Ishikawa (cell line): ENCODE data around the gene PCNA.

Experiments used
- CEBPB ChIP-seq: IDR thresholded peaks from 2 replicates; pipeline ENCODE4 v1.6.1; 2012
- CREB1 ChIP-seq: IDR thresholded peaks from 2 replicates; pipeline ENCODE4 v1.6.1; 2012; ENCODE audit warnings: low read depth
- EGR1 ChIP-seq: IDR thresholded peaks from 2 replicates; pipeline ENCODE4 v1.6.1; 2012
- EP300 ChIP-seq: IDR thresholded peaks from 2 replicates; pipeline ENCODE4 v1.6.1; 2012; ENCODE audit warnings: borderline replicate concordance
- FOXM1 ChIP-seq: IDR thresholded peaks from 2 replicates; pipeline ENCODE4 v1.6.1; 2012; ENCODE audit warnings: low read depth, borderline replicate concordance
- NFIC ChIP-seq: IDR thresholded peaks from 2 replicates; pipeline ENCODE4 v1.6.1; 2012
- RAD21 ChIP-seq: IDR thresholded peaks from 2 replicates; pipeline ENCODE4 v1.6.1; 2012; ENCODE audit warnings: low read depth
- REST ChIP-seq: IDR thresholded peaks from 2 replicates; pipeline ENCODE4 v1.6.1; 2012; ENCODE audit warnings: low read depth, mild to moderate bottlenecking
- TAF1 ChIP-seq: IDR thresholded peaks from 2 replicates; pipeline ENCODE4 v1.6.1; 2012; ENCODE audit warnings: low read depth, mild to moderate bottlenecking
- TCF12 ChIP-seq: IDR thresholded peaks from 2 replicates; pipeline ENCODE4 v1.6.1; 2012; ENCODE audit warnings: low read depth
- TEAD4 ChIP-seq: IDR thresholded peaks from 2 replicates; pipeline ENCODE4 v1.6.1; 2012
- YY1 ChIP-seq: IDR thresholded peaks from 2 replicates; pipeline ENCODE4 v1.6.1; 2012; ENCODE audit warnings: low read depth
- ZBTB7A ChIP-seq: IDR thresholded peaks from 2 replicates; pipeline ENCODE4 v1.6.1; 2012; ENCODE audit warnings: low read depth
- TF ChIP-seq, protein P1 (sequence below): IDR thresholded peaks from 2 replicates; pipeline ENCODE4 v1.6.1; 2012
- TF ChIP-seq, protein P2 (sequence below): IDR thresholded peaks from 2 replicates; pipeline ENCODE4 v1.6.1; 2012

PCNA gene

GRCh38 chr20:5161536-5162164 lies 41.9 kb upstream of the PCNA start:
- TF ChIP-seq TEAD4, result no peak
- no peak for TF ChIP-seq TAF1
- TF ChIP-seq, protein P1, sequence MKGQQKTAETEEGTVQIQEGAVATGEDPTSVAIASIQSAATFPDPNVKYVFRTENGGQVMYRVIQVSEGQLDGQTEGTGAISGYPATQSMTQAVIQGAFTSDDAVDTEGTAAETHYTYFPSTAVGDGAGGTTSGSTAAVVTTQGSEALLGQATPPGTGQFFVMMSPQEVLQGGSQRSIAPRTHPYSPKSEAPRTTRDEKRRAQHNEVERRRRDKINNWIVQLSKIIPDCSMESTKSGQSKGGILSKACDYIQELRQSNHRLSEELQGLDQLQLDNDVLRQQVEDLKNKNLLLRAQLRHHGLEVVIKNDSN, result no peak
- no peak for TF ChIP-seq CREB1
- TF ChIP-seq YY1, result no peak
- TF ChIP-seq RAD21, result no peak
- TF ChIP-seq ZBTB7A, result no peak
- no peak for TF ChIP-seq FOXM1
- TF ChIP-seq, protein P2, sequence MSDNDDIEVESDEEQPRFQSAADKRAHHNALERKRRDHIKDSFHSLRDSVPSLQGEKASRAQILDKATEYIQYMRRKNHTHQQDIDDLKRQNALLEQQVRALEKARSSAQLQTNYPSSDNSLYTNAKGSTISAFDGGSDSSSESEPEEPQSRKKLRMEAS, result no peak

GRCh38 chr20:5160882-5161281 lies 41.1 kb upstream of the PCNA start:
- TF ChIP-seq ZBTB7A (no peak), TAF1 (no peak), TCF12 (no peak), RAD21 (no peak), FOXM1 (no peak), TEAD4 (no peak), REST (no peak), CREB1 (no peak), NFIC (no peak), EP300 (no peak), CEBPB (no peak), YY1 (no peak), EGR1 (no peak)
- TF ChIP-seq, protein P2, result no peak
- TF ChIP-seq, protein P1, result no peak

GRCh38 chr20:5159928-5160327 lies 40.2 kb upstream of the PCNA start:
- TF ChIP-seq YY1 (no peak), TEAD4 (no peak), TCF12 (no peak), RAD21 (no peak), NFIC (no peak), TAF1 (no peak), FOXM1 (no peak), ZBTB7A (no peak), EGR1 (no peak)

- TF ChIP-seq, protein P1, result no peak
- TF ChIP-seq TAF1, result no peak
- no peak for TF ChIP-seq EGR1
- TF ChIP-seq FOXM1, result no peak
- no peak for TF ChIP-seq NFIC
- no peak for TF ChIP-seq ZBTB7A
- TF ChIP-seq, protein P2, result no peak
- TF ChIP-seq YY1, result no peak
- TF ChIP-seq CREB1, result no peak
- no peak for TF ChIP-seq TCF12
- TF ChIP-seq CEBPB, result no peak
- no peak for TF ChIP-seq RAD21
- no peak for TF ChIP-seq REST
- no peak for TF ChIP-seq EP300
Measured at GRCh38 chr20:5156675-5157448, 37.1 kb upstream of the PCNA start.

DNA sequence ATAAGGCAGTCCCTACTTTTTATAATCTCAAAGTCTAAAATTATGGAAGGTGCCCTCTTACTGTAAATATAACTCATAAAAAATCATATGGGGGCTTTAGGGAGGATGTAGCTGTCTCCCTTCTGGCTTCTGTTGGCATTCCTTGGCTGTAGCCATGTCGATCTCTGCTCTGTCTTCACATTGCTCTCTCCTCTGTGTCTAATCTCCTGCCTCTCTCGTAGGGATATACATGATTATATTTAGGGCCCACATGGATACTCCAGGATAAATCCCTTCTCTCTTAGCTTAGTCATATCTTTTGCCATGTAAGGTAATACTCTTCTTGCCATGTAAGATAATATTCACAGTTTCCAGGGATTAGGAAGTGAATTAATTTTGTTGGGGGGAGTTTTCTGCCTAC lies 35.6 kb upstream of the PCNA start:
- no peak for TF ChIP-seq CREB1
- no peak for TF ChIP-seq REST
- no peak for TF ChIP-seq TAF1
- TF ChIP-seq EP300, result no peak
- no peak for TF ChIP-seq EGR1
- no peak for TF ChIP-seq RAD21
- TF ChIP-seq, protein P1, result no peak
- no peak for TF ChIP-seq FOXM1
- no peak for TF ChIP-seq NFIC
- TF ChIP-seq CEBPB, result no peak
- TF ChIP-seq TCF12, result no peak
- TF ChIP-seq, protein P2, result no peak
- no peak for TF ChIP-seq YY1
- TF ChIP-seq ZBTB7A, result no peak
